Colonic mucosa (tissue), 4 donors: ENCODE measurements around the gene C14orf93. TPM values are rescaled to one million over a fixed set of nuclear protein-coding genes. Genes with fewer than 3 reads are reported as not detected.
A peak's percentile ranks its signal among the peaks of the same experiment; 100 is the strongest.

Source experiments
- DNase-seq: peaks from one replicate; pipeline ENCODE4 v3.0.0-alpha.2; 2020
- H3K27ac ChIP-seq: fragments of 200-600 bp; one replicate; pipeline ENCODE4 v1.8.0; 2021
- H3K27me3 ChIP-seq: fragments of 200-600 bp; one replicate; pipeline ENCODE4 v1.8.0; 2021
- H3K36me3 ChIP-seq: fragments of 200-600 bp; one replicate; pipeline ENCODE4 v1.8.0; 2021
- H3K4me1 ChIP-seq: fragments of 200-600 bp; one replicate; pipeline ENCODE4 v1.8.0; 2021; ENCODE audit warnings: mild to moderate bottlenecking
- H3K4me3 ChIP-seq: fragments of 200-600 bp; one replicate; pipeline ENCODE4 v1.8.0; 2021
- H3K9ac ChIP-seq, 2 donors: one replicate each; pipeline ENCODE4 v1.7.0; 2013; ENCODE audit warnings: control low read depth in 2 of 2, low read depth in 2 of 2, low read length in 2 of 2
- H3K9me3 ChIP-seq: fragments of 200-600 bp; one replicate; pipeline ENCODE4 v1.8.0; 2021
- CTCF ChIP-seq: fragments of 200-600 bp; IDR thresholded peaks from one replicate; pipeline ENCODE4 v1.8.0; 2022; ENCODE audit warnings: antibody characterized with exemption, mild to moderate bottlenecking
- intact Hi-C: fragments of 100-400 bp; cut with DNase I; formaldehyde crosslinking; loops from one replicate; pipeline ENCODE4 v1.14.1; 2022
- total RNA-seq, 2 donors: library from RNA; stranded (reverse); fragmentation: NEBNext Ultra II Directional in 1 of 2; extraction: Animal tissue kit (Norgen Biotek cat#: 25700) in 1 of 2; gene quantifications; one replicate each; pipeline ENCODE4 v1.2.1, GENCODE V29; 2021
- donor health status: healthy.
- donor health status: DM: no; HTN: no; CAD: no.
- donor health status: DM: no; HTN: no; CAD: no.

Gene C14orf93
- total RNA-seq, 2 donors from 2014 or later = 8.8 to 14.5 TPM

GRCh38 chr14:23042162-23042965 is 32.4 kb upstream of the C14orf93 start, which contains the start of gene PSMB11:
Gene PSMB11, plus strand, starts transcription at chr14:23042212. Its CDS starts 14 bp downstream, at chr14:23042226.
- Histone ChIP-seq H3K27me3 (no peaks in the 10 kb centered on the region), H3K4me1 (no peaks in the 10 kb centered on the region), H3K36me3 (no peaks in the 10 kb centered on the region), H3K4me3 (no peak within 1 kb of the TSS), H3K27ac (no peak within 1 kb of the TSS), H3K9ac (no peak within 1 kb of the TSS), H3K9me3 (no peaks in the 10 kb centered on the region)
- no peak for DNase-seq
- intact Hi-C loops = no loop called here
- no peak for TF ChIP-seq CTCF

GRCh38 chr14:23041729-23042128 is 31.8 kb upstream of the C14orf93 start:
- intact Hi-C loops = no loop called here
- Histone ChIP-seq H3K27me3 (no peaks in the 10 kb centered on the region), H3K9me3 (no peaks in the 10 kb centered on the region), H3K4me1 (no peaks in the 10 kb centered on the region), H3K9ac (no peak overlapping the region), H3K4me3 (no peak overlapping the region), H3K27ac (no peak overlapping the region), H3K36me3 (no peaks in the 10 kb centered on the region)
- no peak for TF ChIP-seq CTCF
- no peak for DNase-seq

- Histone ChIP-seq H3K4me1 (no peaks in the 10 kb centered on the region), H3K27ac (no peak overlapping the region), H3K9me3 (no peaks in the 10 kb centered on the region), H3K36me3 (no peaks in the 10 kb centered on the region), H3K9ac (no peak overlapping the region), H3K4me3 (no peak overlapping the region), H3K27me3 (no peaks in the 10 kb centered on the region)
- intact Hi-C loops = no loop called here
- no peak for TF ChIP-seq CTCF
- no peak for DNase-seq
Observed at GRCh38 chr14:23040100-23040499, 30.2 kb upstream of the C14orf93 start.

- Histone ChIP-seq H3K9me3 (no peaks in the 10 kb centered on the region), H3K4me3 (peak overlapping the region; percentile 57), H3K9ac (peak overlapping the region; percentile 70 to 93), H3K27ac (peak overlapping the region; percentile 88), H3K27me3 (no peaks in the 10 kb centered on the region), H3K4me1 (peaks cover 9% of the 10 kb centered on the region), H3K36me3 (peaks cover 12% of the 10 kb centered on the region)
- intact Hi-C loops = loop anchor here (5.0 kb wide), 1 partner anchor 38 kb away; no protein-coding TSS in a partner anchor
- no peak for TF ChIP-seq CTCF
- no peak for DNase-seq
Observed at GRCh38 chr14:23035303-23036144, 25.6 kb upstream of the C14orf93 start.

- intact Hi-C loops = loop anchor here (5.0 kb wide), 1 partner anchor 37 kb away; no protein-coding TSS in a partner anchor
- peak within 1 kb of the TSS; percentile 88 for H3K27ac ChIP-seq
- peak; percentile 91 for DNase-seq
- H3K9ac ChIP-seq = peak within 1 kb of the TSS; percentile 92 to 93
- H3K4me1 ChIP-seq = peaks cover 9% of the 10 kb centered on the region
- H3K4me3 ChIP-seq = peak within 1 kb of the TSS; percentile 57
- no peaks in the 10 kb centered on the region for H3K9me3 ChIP-seq
- peaks cover 13% of the 10 kb centered on the region for H3K36me3 ChIP-seq
- H3K27me3 ChIP-seq = no peaks in the 10 kb centered on the region
- no peak for TF ChIP-seq CTCF
Observed at GRCh38 chr14:23034498-23035302, 24.8 kb upstream of the C14orf93 start, which contains the start of gene PSMB5. Gene PSMB5, minus strand, starts transcription at chr14:23034900. Its CDS starts 19 bp downstream, at chr14:23034881.
